Activated CD4-positive, alpha-beta T cell treated with anti-CD3 and anti-CD28 coated beads for 4 hours (primary cell): ENCODE results near the gene ITGB3.

Source experiments
- DNase-seq, 2 donors: peaks; one replicate each; pipeline ENCODE4 v3.0.0-alpha.2; 2020

ITGB3 gene

GRCh38 chr17:47277921-47278320 is 24.3 kb downstream of the ITGB3 start:
- no peak for DNase-seq

- no peak for DNase-seq
Observed at GRCh38 chr17:47278561-47278960, 24.9 kb downstream of the ITGB3 start.

DNA sequence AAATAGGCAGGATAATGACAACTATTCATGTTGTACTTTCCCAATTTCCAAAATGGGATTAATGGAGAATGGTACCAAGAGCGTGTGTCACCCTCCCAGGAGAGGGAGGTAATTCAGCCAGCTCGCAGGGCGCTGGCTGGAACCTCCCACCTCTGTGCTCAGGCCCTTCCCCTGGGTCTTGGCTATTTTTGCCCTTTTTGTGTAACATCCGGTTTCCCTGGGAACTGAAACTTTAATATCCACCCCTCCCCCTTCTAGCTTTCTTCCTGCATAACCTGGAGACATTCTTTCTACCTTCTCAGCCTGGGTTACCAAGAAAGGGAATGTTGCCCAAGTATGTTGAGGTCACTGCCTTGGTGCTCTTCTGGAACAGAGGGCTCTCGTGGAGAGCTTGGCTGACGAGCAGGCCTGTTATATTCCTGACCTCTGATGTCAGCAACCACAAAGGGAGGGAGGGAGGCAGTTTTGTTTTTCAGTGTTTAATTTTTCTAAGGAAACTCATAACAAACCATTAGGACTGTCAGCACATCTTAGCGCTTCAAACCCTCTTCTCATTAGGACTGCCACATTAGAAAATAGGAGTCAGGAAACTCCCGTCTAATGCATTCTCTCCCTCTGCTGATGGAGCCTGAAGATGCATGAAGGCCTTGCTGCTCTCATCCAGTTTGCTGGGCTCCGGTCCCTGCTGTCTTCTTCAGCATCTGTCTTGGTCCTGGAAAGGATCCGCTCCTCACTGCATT is 25.6 kb downstream of the ITGB3 start:
- DNase-seq: no peak

- DNase-seq: no peak
Observed at GRCh38 chr17:47280072-47280811, 26.6 kb downstream of the ITGB3 start.

DNA sequence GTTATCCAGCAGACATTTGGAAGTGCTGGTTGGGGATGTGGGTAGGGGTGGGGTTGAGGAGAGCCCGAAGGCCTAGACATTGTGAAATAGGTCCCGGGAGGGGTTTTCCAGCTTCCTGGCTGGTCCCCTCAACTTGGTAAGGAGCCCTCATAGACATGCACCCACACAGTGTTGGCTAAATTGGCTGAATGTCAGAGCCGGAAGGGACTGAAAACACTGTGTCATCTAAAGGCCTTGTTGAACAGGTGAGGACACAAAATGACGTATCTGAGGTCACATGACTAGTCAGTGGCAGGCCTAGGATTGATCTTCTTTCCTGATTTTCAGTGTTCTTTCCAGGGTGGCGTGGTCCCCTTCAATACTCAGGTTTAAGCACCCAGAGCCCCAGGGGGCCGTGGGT is 27.6 kb downstream of the ITGB3 start:
- DNase-seq: no peak

- DNase-seq: no peak
Observed at GRCh38 chr17:47285003-47285402, 31.4 kb downstream of the ITGB3 start.

DNA sequence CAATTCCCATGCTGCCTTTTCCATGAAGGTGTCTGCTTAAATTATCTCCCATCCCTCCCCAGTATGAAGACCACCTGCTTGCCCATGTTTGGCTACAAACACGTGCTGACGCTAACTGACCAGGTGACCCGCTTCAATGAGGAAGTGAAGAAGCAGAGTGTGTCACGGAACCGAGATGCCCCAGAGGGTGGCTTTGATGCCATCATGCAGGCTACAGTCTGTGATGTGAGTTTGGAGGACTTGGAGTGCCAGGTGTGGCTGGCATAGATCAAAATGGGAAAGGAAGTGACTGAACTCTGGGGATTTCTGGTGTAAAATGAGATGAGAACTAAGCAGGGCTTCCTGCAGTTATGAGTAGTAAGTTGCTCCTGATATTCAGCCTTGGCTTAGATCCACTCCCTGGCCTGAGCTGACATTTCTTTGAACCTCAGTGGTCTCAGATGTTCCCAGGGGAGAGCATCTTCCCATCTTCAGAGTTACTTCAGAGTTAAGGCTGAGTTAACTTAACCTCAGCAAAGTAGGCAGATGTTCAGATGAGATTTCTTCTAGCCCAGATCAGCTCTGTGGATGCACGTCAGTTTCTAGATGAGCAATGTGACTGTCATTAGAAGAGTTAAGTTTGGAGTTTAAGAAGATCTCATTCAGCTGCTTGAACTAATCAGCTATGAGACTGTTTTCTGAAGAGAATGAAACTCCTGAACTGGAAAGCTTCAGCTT is 32.7 kb downstream of the ITGB3 start:
- no peak for DNase-seq

GRCh38 chr17:47287068-47287467 is 33.4 kb downstream of the ITGB3 start:
- no peak for DNase-seq

- no peak for DNase-seq
Observed at GRCh38 chr17:47287639-47288038, 34.0 kb downstream of the ITGB3 start.

GRCh38 chr17:47288531-47289116 is 35.0 kb downstream of the ITGB3 start:
- DNase-seq: no peak

GRCh38 chr17:47289302-47289701 is 35.7 kb downstream of the ITGB3 start:
- DNase-seq: no peak

DNA sequence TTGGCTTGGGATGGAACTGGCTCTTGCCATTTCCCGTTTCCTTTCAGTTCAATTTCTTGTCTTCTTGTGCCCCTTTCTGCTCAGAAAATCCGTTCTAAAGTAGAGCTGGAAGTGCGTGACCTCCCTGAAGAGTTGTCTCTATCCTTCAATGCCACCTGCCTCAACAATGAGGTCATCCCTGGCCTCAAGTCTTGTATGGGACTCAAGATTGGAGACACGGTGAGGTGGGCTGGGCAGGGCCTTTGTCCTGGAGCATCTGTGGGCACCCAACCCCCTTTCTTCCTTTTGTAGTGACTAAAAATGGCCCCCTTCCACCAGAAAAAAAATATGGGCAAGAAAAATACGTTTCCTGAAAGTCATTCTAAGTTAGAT is 37.2 kb downstream of the ITGB3 start:
- DNase-seq: no peak

- DNase-seq: no peak
Observed at GRCh38 chr17:47291242-47291873, 37.7 kb downstream of the ITGB3 start.

- DNase-seq: no peak
Observed at GRCh38 chr17:47292206-47292605, 38.6 kb downstream of the ITGB3 start.

GRCh38 chr17:47295037-47295873 is 41.6 kb downstream of the ITGB3 start:
- no peak for DNase-seq

DNA sequence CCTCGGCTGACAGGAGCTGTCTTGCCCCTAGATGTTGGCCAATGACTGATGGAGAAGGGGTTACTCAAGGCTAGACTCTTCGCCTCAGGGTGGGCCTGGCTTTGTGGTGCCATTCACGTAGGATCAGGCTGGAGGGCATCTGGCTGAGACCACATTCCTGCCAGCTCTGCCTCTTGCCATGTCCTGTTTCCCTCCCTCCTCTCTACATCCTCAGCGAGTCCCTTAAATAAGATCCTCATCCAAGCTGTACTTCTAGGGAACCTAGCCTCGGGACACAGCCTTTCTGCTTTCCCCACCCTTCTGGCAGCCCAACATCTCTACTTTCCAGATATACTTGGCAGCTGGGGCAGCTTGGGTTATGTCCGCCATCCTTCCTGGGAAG is 42.2 kb downstream of the ITGB3 start:
- DNase-seq: no peak

DNA sequence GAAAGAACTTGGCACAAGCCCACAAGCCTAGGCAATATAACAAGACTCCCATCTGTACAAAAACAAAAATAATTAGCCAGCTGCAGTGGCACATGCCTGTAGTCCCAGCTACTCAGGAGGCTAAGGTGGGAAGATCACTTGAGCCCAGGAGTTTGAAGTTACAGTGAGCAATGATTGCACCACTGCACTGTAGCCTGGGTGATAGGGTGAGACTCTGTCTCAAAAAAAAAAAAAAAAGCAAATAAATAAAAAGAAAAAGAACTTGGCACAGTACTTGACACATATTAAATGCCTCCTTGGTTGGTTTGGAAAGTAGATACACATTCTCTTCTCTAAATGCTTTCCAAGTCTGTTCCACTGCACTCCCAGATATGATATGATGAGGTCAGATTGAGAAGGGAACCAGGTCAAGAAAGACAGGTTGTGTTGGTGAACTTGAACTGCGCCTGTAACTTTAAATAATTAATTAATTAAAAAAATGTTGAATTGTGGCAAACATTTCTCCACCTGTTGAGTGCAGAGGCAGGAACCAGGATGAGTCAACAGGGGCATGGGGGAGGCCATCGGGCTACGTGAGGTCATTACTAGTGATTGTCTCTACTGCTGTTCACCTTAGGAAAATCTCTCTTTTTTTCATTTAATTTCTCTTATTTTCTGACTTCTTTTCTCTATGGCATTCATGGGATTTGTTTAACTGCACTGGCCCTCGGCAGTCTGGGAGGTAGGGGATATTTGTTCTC is 44.2 kb downstream of the ITGB3 start:
- DNase-seq: no peak

DNA sequence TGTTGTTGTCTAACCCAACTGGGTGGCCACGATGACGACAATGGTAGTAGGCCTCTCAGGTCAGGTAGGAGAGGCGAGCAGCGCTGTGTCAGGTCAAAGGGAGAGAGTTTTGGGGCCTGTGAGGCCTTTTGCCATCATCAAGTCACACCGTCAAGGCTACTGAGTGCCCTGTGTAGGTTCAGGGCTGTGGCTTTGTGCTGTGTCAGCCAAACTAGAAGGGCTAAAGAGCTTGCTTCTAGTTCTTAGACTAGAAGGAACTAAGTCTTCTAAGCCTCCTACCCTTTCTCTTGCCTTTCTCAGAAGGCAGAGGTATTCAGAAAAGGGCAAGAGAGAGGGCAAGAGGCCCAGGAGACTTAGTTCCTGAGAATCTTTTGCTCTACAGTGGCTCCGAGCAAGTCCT is 45.1 kb downstream of the ITGB3 start:
- no peak for DNase-seq

DNA sequence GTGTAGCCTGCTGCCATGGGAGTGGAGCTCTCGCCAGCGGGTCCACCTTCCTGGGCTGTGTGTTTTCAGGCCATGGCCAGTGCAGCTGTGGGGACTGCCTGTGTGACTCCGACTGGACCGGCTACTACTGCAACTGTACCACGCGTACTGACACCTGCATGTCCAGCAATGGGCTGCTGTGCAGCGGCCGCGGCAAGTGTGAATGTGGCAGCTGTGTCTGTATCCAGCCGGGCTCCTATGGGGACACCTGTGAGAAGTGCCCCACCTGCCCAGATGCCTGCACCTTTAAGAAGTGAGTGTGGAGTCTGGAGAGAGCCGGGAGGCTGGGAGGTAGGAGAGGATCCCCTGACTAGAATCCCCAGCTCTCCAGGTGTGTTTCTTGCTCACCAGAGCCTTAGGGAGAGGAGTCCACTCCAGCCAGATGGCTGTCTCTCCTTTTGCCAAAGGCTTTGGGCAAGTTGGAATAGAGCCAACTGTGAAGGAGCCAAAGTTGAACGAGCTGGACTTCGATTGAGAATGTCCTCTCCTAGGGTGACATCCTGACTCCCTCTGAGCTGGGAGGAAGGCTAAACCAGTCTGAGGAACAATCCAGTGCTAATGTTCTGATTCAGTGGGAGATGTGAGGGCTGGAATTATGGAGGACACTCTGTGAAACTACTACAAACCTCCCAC is 45.7 kb downstream of the ITGB3 start:
- DNase-seq: no peak

DNA sequence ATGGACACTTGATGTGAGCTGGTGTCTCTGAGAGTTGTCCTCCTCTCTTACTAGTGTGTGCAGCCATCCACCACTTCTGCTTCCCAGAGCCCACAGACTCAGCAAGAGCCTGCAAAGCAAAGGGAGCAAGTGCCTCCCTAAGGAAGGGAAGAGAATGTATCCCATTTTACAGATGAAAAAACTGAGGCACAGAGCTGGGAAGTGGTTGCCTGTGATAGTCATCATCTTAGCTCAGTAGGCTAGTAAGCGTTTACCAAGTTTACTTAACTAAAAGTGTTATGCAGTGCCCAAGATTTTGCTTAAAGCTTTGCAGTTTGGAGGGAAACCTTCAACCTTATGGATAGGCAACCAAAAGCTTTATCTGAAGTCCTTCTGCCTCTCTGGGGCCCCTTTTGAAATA is 47.1 kb downstream of the ITGB3 start:
- no peak for DNase-seq

DNA sequence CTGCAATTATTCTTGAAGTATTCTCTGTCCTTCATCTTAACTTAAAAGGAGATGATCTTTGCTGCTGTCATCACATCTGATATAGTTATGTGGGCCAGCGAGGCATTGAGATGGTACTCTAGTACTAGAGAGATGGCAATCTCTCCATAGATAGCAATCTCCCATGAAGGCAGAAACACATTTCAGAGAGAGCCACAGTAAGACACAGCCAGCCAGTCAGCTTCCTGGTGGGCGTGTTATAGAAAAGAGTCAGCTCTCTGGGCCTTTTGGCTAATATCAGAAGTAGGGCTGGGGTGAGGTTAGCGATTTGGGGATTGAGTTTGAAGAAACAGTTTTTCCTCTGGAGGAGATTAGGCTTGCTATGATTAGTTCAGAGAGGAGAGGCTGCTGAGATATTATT is 47.5 kb downstream of the ITGB3 start:
- DNase-seq: no peak
